ENCODE results near the gene RIOK2.

DNA sequence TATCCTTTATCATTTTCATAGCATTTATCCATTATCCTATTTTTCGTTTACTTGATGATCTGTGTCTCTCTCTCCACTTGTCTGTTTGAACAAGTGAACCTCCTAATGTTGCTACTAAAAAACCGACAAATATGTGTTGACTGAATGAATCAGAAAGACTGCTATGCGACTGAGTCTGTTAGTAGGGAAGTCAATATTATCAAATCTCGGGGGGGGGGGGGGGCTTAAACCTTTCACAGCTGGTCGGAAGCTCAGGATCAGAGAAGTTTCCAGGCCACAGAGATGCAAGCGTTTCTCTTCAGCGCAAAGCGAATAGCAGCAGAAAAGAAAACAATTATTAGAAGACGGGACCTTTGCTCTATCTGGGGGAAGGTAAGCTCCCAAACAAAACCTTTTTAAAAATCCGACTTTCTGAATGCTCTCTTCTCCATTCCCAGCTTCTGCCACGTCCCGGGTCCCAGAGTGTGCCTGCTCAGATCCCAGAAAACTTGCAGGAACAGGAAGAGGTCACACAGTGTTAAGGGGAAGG lies 412 bp downstream of the RIOK2 start:
- TF ChIP-seq, protein P1, sequence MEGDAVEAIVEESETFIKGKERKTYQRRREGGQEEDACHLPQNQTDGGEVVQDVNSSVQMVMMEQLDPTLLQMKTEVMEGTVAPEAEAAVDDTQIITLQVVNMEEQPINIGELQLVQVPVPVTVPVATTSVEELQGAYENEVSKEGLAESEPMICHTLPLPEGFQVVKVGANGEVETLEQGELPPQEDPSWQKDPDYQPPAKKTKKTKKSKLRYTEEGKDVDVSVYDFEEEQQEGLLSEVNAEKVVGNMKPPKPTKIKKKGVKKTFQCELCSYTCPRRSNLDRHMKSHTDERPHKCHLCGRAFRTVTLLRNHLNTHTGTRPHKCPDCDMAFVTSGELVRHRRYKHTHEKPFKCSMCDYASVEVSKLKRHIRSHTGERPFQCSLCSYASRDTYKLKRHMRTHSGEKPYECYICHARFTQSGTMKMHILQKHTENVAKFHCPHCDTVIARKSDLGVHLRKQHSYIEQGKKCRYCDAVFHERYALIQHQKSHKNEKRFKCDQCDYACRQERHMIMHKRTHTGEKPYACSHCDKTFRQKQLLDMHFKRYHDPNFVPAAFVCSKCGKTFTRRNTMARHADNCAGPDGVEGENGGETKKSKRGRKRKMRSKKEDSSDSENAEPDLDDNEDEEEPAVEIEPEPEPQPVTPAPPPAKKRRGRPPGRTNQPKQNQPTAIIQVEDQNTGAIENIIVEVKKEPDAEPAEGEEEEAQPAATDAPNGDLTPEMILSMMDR (IDR thresholded peaks at IDR 0.05) = no peak
- TF ChIP-seq POLR2A (IDR thresholded peaks at IDR 0.05) = no peak

Measured in esophagus squamous epithelium (tissue), 4 donors.